Measurements from ENCODE around the gene MARVELD1.
A peak's percentile ranks its signal among the peaks of the same experiment; 100 is the strongest.
"Not testable (repeated sequence)": the region's sequence is repeated elsewhere in the genome, so short reads cannot be mapped to it uniquely, and the experiment has no call there.

The MARVELD1 gene

GRCh38 chr10:97713339-97713825 lies at the start of gene MARVELD1:
MARVELD1 (plus strand) TSS chr10:97713730; CDS start chr10:97713877, 147 bp downstream.
- DNase-seq = no peak

GRCh38 chr10:97664282-97664850 lies 49.2 kb upstream of the MARVELD1 start:
- no peak for DNase-seq

GRCh38 chr10:97666992-97667391 lies 46.5 kb upstream of the MARVELD1 start:
- no peak for DNase-seq

GRCh38 chr10:97667463-97667862 lies 46.1 kb upstream of the MARVELD1 start:
- DNase-seq = no peak

GRCh38 chr10:97669571-97669970 lies 44.0 kb upstream of the MARVELD1 start:
- no peak for DNase-seq

- no peak for DNase-seq
Observed at GRCh38 chr10:97673736-97674525, 39.6 kb upstream of the MARVELD1 start.

- no peak for DNase-seq
Observed at GRCh38 chr10:97675222-97675621, 38.3 kb upstream of the MARVELD1 start.

- no peak for DNase-seq
Observed at GRCh38 chr10:97676770-97677581, 36.6 kb upstream of the MARVELD1 start.

GRCh38 chr10:97679594-97679993 lies 33.9 kb upstream of the MARVELD1 start:
- no peak for DNase-seq

- no peak for DNase-seq
Observed at GRCh38 chr10:97682042-97682441, 31.5 kb upstream of the MARVELD1 start.

- DNase-seq = no peak
Observed at GRCh38 chr10:97683556-97684367, 29.8 kb upstream of the MARVELD1 start.

- not testable (repeated sequence) for DNase-seq
Observed at GRCh38 chr10:97684368-97684713, 29.2 kb upstream of the MARVELD1 start.

- DNase-seq = no peak
Observed at GRCh38 chr10:97684866-97685394, 28.6 kb upstream of the MARVELD1 start.

- DNase-seq = no peak
Observed at GRCh38 chr10:97685395-97685958, 28.1 kb upstream of the MARVELD1 start.

- DNase-seq = no peak
Observed at GRCh38 chr10:97686301-97686961, 27.1 kb upstream of the MARVELD1 start.

GRCh38 chr10:97686962-97687784 lies 26.4 kb upstream of the MARVELD1 start, which contains the start of gene AVPI1:
AVPI1 (minus strand) TSS chr10:97687241; CDS start chr10:97679905, 7,336 bp downstream.
- peak; percentile 78 for DNase-seq

- DNase-seq = no peak
Observed at GRCh38 chr10:97687785-97688781, 25.4 kb upstream of the MARVELD1 start.

- DNase-seq = no peak
Observed at GRCh38 chr10:97689559-97690020, 23.9 kb upstream of the MARVELD1 start.

- DNase-seq = no peak
Observed at GRCh38 chr10:97690133-97690532, 23.4 kb upstream of the MARVELD1 start.

All from NCI-H2081 treated with DMSO at 0.1 percent for 48 hours (cell line).